DOHH2 (cell line): ENCODE data around the gene DAPK2.

ENCODE experiments used
- H3F3A ChIP-seq: fragments of 200-600 bp; sonication (generic), shearing (Covaris generic); 2 replicates; pipeline ENCODE4 v1.6.0; 2016; ENCODE audit warnings: antibody characterized with exemption, mild to moderate bottlenecking; ENCODE audit not compliant: control insufficient read depth, insufficient read depth
- H3K27ac ChIP-seq: fragments of 200-600 bp; sonication (generic); 2 replicates; pipeline ENCODE4 v1.5.1; 2014; ENCODE audit warnings: low read depth, mild to moderate bottlenecking, low read length, moderate library complexity
- H3K27me3 ChIP-seq: fragments of 200-600 bp; sonication (generic); 2 replicates; pipeline ENCODE4 v1.6.1; 2014; ENCODE audit warnings: mild to moderate bottlenecking, low read length, mixed read lengths; ENCODE audit not compliant: control insufficient read depth
- H3K36me3 ChIP-seq: fragments of 200-600 bp; sonication (generic); 2 replicates; pipeline ENCODE4 v1.6.1; 2014; ENCODE audit warnings: mild to moderate bottlenecking, low read length, moderate library complexity, mixed read lengths; ENCODE audit not compliant: control insufficient read depth
- H3K4me1 ChIP-seq: fragments of 200-600 bp; sonication (generic); 2 replicates; pipeline ENCODE4 v1.6.1; 2014; ENCODE audit warnings: mild to moderate bottlenecking, low read length, mixed read lengths; ENCODE audit not compliant: control insufficient read depth
- H3K4me2 ChIP-seq: fragments of 200-600 bp; sonication (generic); 2 replicates; pipeline ENCODE4 v1.6.0; 2014; ENCODE audit warnings: mild to moderate bottlenecking, low read length, moderate library complexity
- H3K4me3 ChIP-seq: fragments of 200-600 bp; sonication (generic); 2 replicates; pipeline ENCODE4 v1.5.1; 2014; ENCODE audit warnings: mild to moderate bottlenecking, low read length, mixed read lengths
- H3K79me2 ChIP-seq: fragments of 200-600 bp; sonication (generic); 2 replicates; pipeline ENCODE4 v1.6.1; 2014; ENCODE audit warnings: mild to moderate bottlenecking, low read length, mixed read lengths; ENCODE audit not compliant: control insufficient read depth
- H3K9me2 ChIP-seq: fragments of 200-600 bp; sonication (generic); replicated peaks from 2 replicates; pipeline ENCODE4 v1.6.1; 2014; ENCODE audit warnings: mild to moderate bottlenecking, low read length, mixed read lengths; ENCODE audit not compliant: control insufficient read depth
- H3K9me3 ChIP-seq: fragments of 200-600 bp; sonication (generic); 2 replicates; pipeline ENCODE4 v1.6.1; 2014; ENCODE audit warnings: antibody characterized with exemption, low read length, mixed read lengths; ENCODE audit not compliant: control insufficient read depth, insufficient read depth
- H4K20me1 ChIP-seq: fragments of 200-600 bp; sonication (generic); 2 replicates; pipeline ENCODE4 v1.6.0; 2014; ENCODE audit warnings: low read depth, mild to moderate bottlenecking, antibody characterized with exemption, low read length, moderate library complexity; ENCODE audit not compliant: control insufficient read depth, insufficient read depth
- EZH2phosphoT487 ChIP-seq: fragments of 200-600 bp; sonication (generic); IDR thresholded peaks from 2 replicates; pipeline ENCODE4 v1.6.1; 2017; ENCODE audit warnings: borderline replicate concordance, mild to moderate bottlenecking, antibody characterized with exemption, low read length, moderate library complexity, mixed read lengths
- TF ChIP-seq, protein P1 (sequence below): fragments of 200-600 bp; sonication (generic); IDR thresholded peaks from one replicate; pipeline ENCODE4 v1.5.1; 2014; ENCODE audit warnings: antibody characterized with exemption, mild to moderate bottlenecking, low read depth, low read length; ENCODE audit not compliant: poor library complexity, severe bottlenecking

DAPK2 gene

DNA sequence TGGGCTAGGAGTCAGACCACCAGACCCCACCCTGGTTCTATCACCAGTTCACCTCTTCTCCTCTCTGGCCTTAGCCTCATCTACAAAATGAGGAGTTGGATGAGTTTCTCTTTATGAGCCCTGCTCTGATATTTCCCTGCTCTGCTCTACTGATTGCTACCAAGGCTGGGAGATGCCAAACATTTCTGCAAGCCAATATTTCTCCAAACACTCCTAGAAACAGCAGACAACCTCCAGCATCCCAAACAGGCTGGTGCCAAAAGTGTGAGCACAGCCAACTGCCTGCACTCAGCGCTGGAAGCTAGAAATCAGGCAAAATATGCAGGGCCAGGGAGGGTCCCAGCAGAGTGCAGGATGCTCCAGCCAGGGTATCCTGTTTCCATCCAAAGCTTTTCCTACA is 10.8 kb downstream of the DAPK2 start:
- H3K4me1 ChIP-seq = peaks cover 3% of the 10 kb centered on the region; the same call in 1 of the 2 replicates
- TF ChIP-seq, protein P1, sequence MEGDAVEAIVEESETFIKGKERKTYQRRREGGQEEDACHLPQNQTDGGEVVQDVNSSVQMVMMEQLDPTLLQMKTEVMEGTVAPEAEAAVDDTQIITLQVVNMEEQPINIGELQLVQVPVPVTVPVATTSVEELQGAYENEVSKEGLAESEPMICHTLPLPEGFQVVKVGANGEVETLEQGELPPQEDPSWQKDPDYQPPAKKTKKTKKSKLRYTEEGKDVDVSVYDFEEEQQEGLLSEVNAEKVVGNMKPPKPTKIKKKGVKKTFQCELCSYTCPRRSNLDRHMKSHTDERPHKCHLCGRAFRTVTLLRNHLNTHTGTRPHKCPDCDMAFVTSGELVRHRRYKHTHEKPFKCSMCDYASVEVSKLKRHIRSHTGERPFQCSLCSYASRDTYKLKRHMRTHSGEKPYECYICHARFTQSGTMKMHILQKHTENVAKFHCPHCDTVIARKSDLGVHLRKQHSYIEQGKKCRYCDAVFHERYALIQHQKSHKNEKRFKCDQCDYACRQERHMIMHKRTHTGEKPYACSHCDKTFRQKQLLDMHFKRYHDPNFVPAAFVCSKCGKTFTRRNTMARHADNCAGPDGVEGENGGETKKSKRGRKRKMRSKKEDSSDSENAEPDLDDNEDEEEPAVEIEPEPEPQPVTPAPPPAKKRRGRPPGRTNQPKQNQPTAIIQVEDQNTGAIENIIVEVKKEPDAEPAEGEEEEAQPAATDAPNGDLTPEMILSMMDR = no peak
- TF ChIP-seq EZH2phosphoT487 = no peak

DNA sequence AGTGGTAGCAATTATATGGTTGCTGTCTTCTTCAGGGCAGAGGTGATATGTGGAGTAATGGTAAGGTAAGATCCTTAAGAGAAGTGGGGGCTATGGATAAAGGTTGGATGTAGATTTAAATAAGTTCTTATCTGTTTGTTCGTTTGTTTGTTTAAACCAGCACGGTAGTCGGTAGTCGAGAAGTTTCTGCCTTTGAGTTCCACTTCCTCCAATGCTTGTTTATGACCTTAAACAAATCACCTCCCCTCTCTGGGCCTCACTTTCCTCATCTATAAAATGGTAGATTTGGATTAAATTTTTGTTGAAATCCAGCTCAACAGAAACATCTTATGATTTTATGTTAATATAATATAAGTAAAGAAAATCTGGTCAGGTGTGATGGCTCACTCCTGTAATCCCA is 11.8 kb downstream of the DAPK2 start:
- Histone ChIP-seq H3K79me2 (no peaks in the 10 kb centered on the region), H3K4me2 (no peak overlapping the region), H3K4me1 (peaks cover 3% of the 10 kb centered on the region; the same call in 1 of the 2 replicates), H3K4me3 (no peak overlapping the region), H3K27ac (no peak overlapping the region), H4K20me1 (no peaks in the 10 kb centered on the region), H3K36me3 (no peaks in the 10 kb centered on the region), H3K9me3 (no peaks in the 10 kb centered on the region), H3K27me3 (no peaks in the 10 kb centered on the region; the same call in 1 of the 2 replicates), H3K9me2 (no peaks in the 10 kb centered on the region), H3F3A (no peaks in the 10 kb centered on the region)
- TF ChIP-seq EZH2phosphoT487 = no peak
- TF ChIP-seq, protein P1 = no peak

More for the DNA sequence above, 10.8 kb downstream of the DAPK2 start:
- H3K27me3 ChIP-seq = no peaks in the 10 kb centered on the region; the same call in 1 of the 2 replicates
- no peaks in the 10 kb centered on the region for H3K36me3 ChIP-seq
- H3F3A ChIP-seq = no peaks in the 10 kb centered on the region
- no peaks in the 10 kb centered on the region for H4K20me1 ChIP-seq
- no peaks in the 10 kb centered on the region for H3K79me2 ChIP-seq
- H3K4me2 ChIP-seq = no peak overlapping the region
- no peak overlapping the region for H3K27ac ChIP-seq
- H3K9me2 ChIP-seq = no peaks in the 10 kb centered on the region
- no peaks in the 10 kb centered on the region for H3K9me3 ChIP-seq
- H3K4me3 ChIP-seq = no peak overlapping the region

GRCh38 chr15:64032329-64032728 is 14.0 kb downstream of the DAPK2 start:
- H3K4me1 ChIP-seq = peaks cover 3% of the 10 kb centered on the region; the same call in 1 of the 2 replicates
- H3K9me3 ChIP-seq = no peaks in the 10 kb centered on the region
- H3K79me2 ChIP-seq = no peaks in the 10 kb centered on the region
- no peak for TF ChIP-seq EZH2phosphoT487
- TF ChIP-seq, protein P1 = no peak
- H4K20me1 ChIP-seq = no peaks in the 10 kb centered on the region
- H3K36me3 ChIP-seq = no peaks in the 10 kb centered on the region
- H3K9me2 ChIP-seq = no peaks in the 10 kb centered on the region
- H3K4me2 ChIP-seq = no peak overlapping the region
- no peak overlapping the region for H3K4me3 ChIP-seq
- H3K27me3 ChIP-seq = no peaks in the 10 kb centered on the region; the same call in 1 of the 2 replicates
- no peak overlapping the region for H3K27ac ChIP-seq
- H3F3A ChIP-seq = no peaks in the 10 kb centered on the region
